Measurements from ENCODE around the gene SDCCAG8.

DNA sequence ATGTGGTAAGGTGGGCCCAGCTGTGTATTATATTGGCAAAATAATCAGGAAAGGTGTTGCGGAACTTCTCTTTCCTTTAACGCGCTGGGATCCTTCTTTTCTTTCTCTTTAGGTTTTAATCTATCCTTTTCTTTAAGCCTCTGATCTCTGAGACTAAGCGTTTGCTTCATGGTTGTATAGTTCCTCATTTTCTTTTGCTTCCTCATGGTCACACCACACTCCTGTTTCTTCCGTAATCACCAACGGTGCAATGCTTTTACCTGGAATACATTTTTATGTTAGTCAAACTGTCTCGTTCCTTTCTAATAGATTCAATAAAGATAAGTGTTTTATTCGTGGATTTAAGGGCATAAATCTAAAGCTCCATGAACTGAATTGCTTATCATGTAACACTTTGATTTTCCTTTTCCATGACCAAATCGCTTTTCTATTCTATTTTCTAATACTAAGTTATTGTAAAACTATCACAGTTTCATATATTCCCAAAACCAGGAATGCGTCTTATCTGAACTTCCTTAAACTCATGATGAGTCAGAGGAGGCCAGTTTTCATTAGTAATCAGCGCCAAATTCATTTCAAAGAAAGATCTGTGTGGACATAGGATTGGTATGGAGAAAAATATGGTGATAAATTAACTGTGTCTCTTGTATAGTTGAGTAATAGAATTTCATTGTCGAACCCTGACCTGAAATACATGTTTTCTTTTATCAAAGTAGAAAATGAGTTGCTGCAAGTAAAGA lies 12.2 kb downstream of the SDCCAG8 start:
- TF ChIP-seq, protein P1, sequence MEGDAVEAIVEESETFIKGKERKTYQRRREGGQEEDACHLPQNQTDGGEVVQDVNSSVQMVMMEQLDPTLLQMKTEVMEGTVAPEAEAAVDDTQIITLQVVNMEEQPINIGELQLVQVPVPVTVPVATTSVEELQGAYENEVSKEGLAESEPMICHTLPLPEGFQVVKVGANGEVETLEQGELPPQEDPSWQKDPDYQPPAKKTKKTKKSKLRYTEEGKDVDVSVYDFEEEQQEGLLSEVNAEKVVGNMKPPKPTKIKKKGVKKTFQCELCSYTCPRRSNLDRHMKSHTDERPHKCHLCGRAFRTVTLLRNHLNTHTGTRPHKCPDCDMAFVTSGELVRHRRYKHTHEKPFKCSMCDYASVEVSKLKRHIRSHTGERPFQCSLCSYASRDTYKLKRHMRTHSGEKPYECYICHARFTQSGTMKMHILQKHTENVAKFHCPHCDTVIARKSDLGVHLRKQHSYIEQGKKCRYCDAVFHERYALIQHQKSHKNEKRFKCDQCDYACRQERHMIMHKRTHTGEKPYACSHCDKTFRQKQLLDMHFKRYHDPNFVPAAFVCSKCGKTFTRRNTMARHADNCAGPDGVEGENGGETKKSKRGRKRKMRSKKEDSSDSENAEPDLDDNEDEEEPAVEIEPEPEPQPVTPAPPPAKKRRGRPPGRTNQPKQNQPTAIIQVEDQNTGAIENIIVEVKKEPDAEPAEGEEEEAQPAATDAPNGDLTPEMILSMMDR (IDR thresholded peaks at IDR 0.05): no peak
- TF ChIP-seq POLR2A (IDR thresholded peaks at IDR 0.05): no peak

Data from body of pancreas (tissue), 4 donors.